ENCODE measurements around the gene ARHGAP45. TPM values are rescaled to one million over a fixed set of nuclear protein-coding genes. Genes with fewer than 3 reads are reported as not detected.

Gene ARHGAP45
- total and polyA plus RNA-seq, 2 of the 8 experiments (the other 6 are each of a cell fraction or from before 2014, with no cell fraction given), result 31.4 to 41.8 TPM

GRCh38 chr19:1070576-1070930 is 3.6 kb downstream of the ARHGAP45 start:
- Histone ChIP-seq H3K27ac (ENCODE audit: low read depth, low read length) (no peak overlapping the region), H3K18ac (ENCODE audit: extremely low read depth, low read length) (peak overlapping the region; percentile 88), H4K20me1 (replicated peaks in 1 of 2; ENCODE audit: control insufficient read depth in 1 of 2, insufficient read depth in 2 of 2, low read length in 2 of 2) (peaks cover 1 to 10% of the 10 kb centered on the region in 2 experiments), H3K9me3 (ENCODE audit: insufficient read depth in 2 of 2, low read depth in 1 of 2, low read length in 1 of 2) (no peaks in the 10 kb centered on the region), H3K4me3 (ENCODE audit: extremely low read depth in 1 of 4, insufficient read depth in 2 of 4, low read depth in 3 of 4, low read length in 4 of 4) (peak overlapping the region; percentile 43 to 69 (median 49); a peak in 6 of 8 replicates), H2BK15ac (ENCODE audit: low read length) (no peak overlapping the region; the same call in 1 of the 2 replicates), H3K4me1 (replicated peaks in 1 of 4; ENCODE audit: control insufficient read depth in 3 of 4, insufficient read depth in 4 of 4, low read length in 3 of 4) (peaks cover 0 to 20% (median 10%) of the 10 kb centered on the region in 4 experiments; a peak in 6 of 7 replicates), H2BK5ac (ENCODE audit: low read depth, low read length) (no peak overlapping the region), H3K56ac (replicated peaks; ENCODE audit: insufficient read length, low read depth, low read length) (peak overlapping the region; percentile 64), H4K8ac (ENCODE audit: extremely low read depth, insufficient read depth, low read length) (peak overlapping the region; percentile 97), H3K23ac (ENCODE audit: insufficient read length) (no peak overlapping the region), H3K36me3 (ENCODE audit: control insufficient read depth in 2 of 4, insufficient read depth in 4 of 4, low read length in 3 of 4) (peaks cover 0 to 17% (median 0%) of the 10 kb centered on the region in 4 experiments; a peak in 1 of 8 replicates), H3K79me2 (ENCODE audit: control insufficient read depth in 1 of 2, insufficient read depth in 2 of 2, low read length in 2 of 2) (no peaks in the 10 kb centered on the region), H3K4me2 (ENCODE audit: insufficient read depth in 1 of 2, low read depth in 2 of 2, low read length in 2 of 2) (peak overlapping the region; percentile 64 to 79), H3K23me2 (ENCODE audit: low read depth, low read length) (peaks cover 10% of the 10 kb centered on the region; the same call in 1 of the 2 replicates), H3K9ac (replicated peaks in 1 of 4; ENCODE audit: extremely low read depth in 1 of 4, low read depth in 3 of 4, low read length in 3 of 4) (peak overlapping the region in 2 of 4 experiments; percentile 51 to 68; a peak in 3 of 7 replicates), H4K5ac (ENCODE audit: insufficient read length, low read depth, low read length) (peak overlapping the region; percentile 36), H3K14ac (ENCODE audit: insufficient read length) (no peak overlapping the region), H2AFZ (ENCODE audit: low read length) (no peak overlapping the region; the same call in 1 of the 2 replicates), H2BK20ac (ENCODE audit: low read length) (0 out of 2 replicates have a peak overlapping the region, but pooled peaks have one; percentile 61), H2BK12ac (ENCODE audit: low read depth, low read length) (no peak overlapping the region), H4K91ac (replicated peaks; ENCODE audit: insufficient read length, low read length) (peak overlapping the region; percentile 81), H2BK120ac (replicated peaks; ENCODE audit: low read depth, low read length) (no peak overlapping the region), H3K4ac (replicated peaks; ENCODE audit: insufficient read length, low read depth, low read length) (no peak overlapping the region), H3K79me1 (ENCODE audit: low read depth, low read length) (peaks cover 5% of the 10 kb centered on the region), H3K27me3 (replicated peaks in 1 of 4; ENCODE audit: control insufficient read depth in 3 of 4, extremely low read depth in 1 of 4, insufficient read depth in 3 of 4, low read length in 3 of 4) (peaks cover 0 to 24% (median 15%) of the 10 kb centered on the region in 4 experiments; a peak in 5 of 7 replicates), H2AK5ac (ENCODE audit: low read depth, low read length) (no peak overlapping the region)
- 8% methylated on average over 13 of the region's 21 CpGs; no CpG with 5 or more reads in 1 of the 2 experiments for WGBS, 2 experiments (ENCODE audit: extremely low coverage in 1 of 2, insufficient coverage in 1 of 2, insufficient read length in 1 of 2, insufficient replicate concordance in 2 of 2, low coverage in 1 of 2, low lambda C conversion rate in 2 of 2, missing lambda C conversion rate in 1 of 2)
- TF ChIP-seq EP300 (IDR thresholded peaks at IDR 0.05; ENCODE audit: borderline replicate concordance in 1 of 2, low read depth in 2 of 2, low read length in 2 of 2) (no peak), CTCF (IDR thresholded peaks at IDR 0.05; ENCODE audit: control extremely low read depth in 1 of 3, insufficient read depth in 1 of 3, low read depth in 1 of 3, low read length in 3 of 3) (peak; percentile 37 to 41 (median 38); a peak in 3 of 4 replicates), RAD21 (IDR thresholded peaks at IDR 0.05 in 1 of 2, conservative IDR thresholded peaks at IDR 0.05 in 1 of 2; ENCODE audit: low read depth in 2 of 2, low read length in 2 of 2) (peak; percentile 7 to 54; a peak in 2 of 4 replicates), TBP (IDR thresholded peaks at IDR 0.05; ENCODE audit: low read depth, low read length) (peak; percentile 42; the same call in 1 of the 2 replicates)
- FAIRE-seq, result no peak
- DNase-seq (ENCODE audit: low read depth in 1 of 2, low spot score in 2 of 2), result peak in 1 of 2 experiments; percentile 81
- ChIA-PET CTCF (ENCODE audit: partially characterized antibody) (interaction anchor here (0.8 to 3.7 kb wide), 13 partner anchors 10 to 174 kb away, joined by 3 to 24 read pairs (median 5); partner anchors contain the start of gene ABCA7), POLR2A (ENCODE audit: partially characterized antibody) (interaction anchor here (0.6 to 7.1 kb wide), 20 partner anchors 10 to 521 kb away, joined by 3 to 52 read pairs (median 4); partner anchors contain the start of genes ABCA7, CIRBP, CNN2 and GPX4)
